GM12878 (cell line): ENCODE results near the gene MTHFD2. TPM values are rescaled to one million over a fixed set of nuclear protein-coding genes. Genes with fewer than 3 reads are reported as not detected.

Experiments used
- BCL11A ChIP-seq: IDR thresholded peaks from 2 replicates; pipeline ENCODE4 v1.6.1; 2011; ENCODE audit warnings: low read depth, low read length
- BRCA1 ChIP-seq: IDR thresholded peaks from 2 replicates; pipeline ENCODE4 v1.6.1; 2011; ENCODE audit warnings: low read depth, low read length, improper control_type of control experiment
- CHD4 ChIP-seq: fragments of 200-600 bp; sonication (generic); IDR thresholded peaks from 2 replicates; pipeline ENCODE4 v1.6.1; 2016; ENCODE audit warnings: mild to moderate bottlenecking
- CREB1 ChIP-seq: IDR thresholded peaks from 2 replicates; pipeline ENCODE4 v1.6.1; 2012; ENCODE audit warnings: low read depth, mild to moderate bottlenecking, inconsistent platforms
- EED ChIP-seq: sonication (generic); IDR thresholded peaks from 2 replicates; pipeline ENCODE4 v1.6.1; 2016; ENCODE audit warnings: antibody characterized with exemption, low read depth
- FOS ChIP-seq: IDR thresholded peaks from 3 replicates; pipeline ENCODE4 v1.6.1; 2011; ENCODE audit warnings: borderline replicate concordance; ENCODE audit not compliant: insufficient read length; ENCODE audit errors: extremely low read depth
- GABPA ChIP-seq: IDR thresholded peaks from 2 replicates; pipeline ENCODE4 v1.6.1; 2014; ENCODE audit warnings: antibody characterized with exemption, low read depth, mild to moderate bottlenecking, inconsistent platforms
- KLF5 ChIP-seq: fragments of 450-650 bp; IDR thresholded peaks from 2 replicates; pipeline ENCODE4 v1.6.1; 2014; ENCODE audit warnings: mild to moderate bottlenecking; ENCODE audit not compliant: partially characterized antibody
- MEF2A ChIP-seq: IDR thresholded peaks from 2 replicates; pipeline ENCODE4 v1.6.1; 2011; ENCODE audit warnings: low read depth, mild to moderate bottlenecking, low read length, moderate library complexity; ENCODE audit not compliant: insufficient read depth
- MEF2B ChIP-seq: fragments of 450-650 bp; IDR thresholded peaks from 2 replicates; pipeline ENCODE4 v1.6.1; 2018; ENCODE audit warnings: mild to moderate bottlenecking, moderate library complexity; ENCODE audit not compliant: partially characterized antibody, poor library complexity, severe bottlenecking
- MXI1 ChIP-seq: fragments of 150-350 bp; IDR thresholded peaks from 2 replicates; pipeline ENCODE4 v1.6.1; 2011; ENCODE audit warnings: low read depth, mild to moderate bottlenecking, inconsistent platforms, low read length, improper control_type of control experiment
- NFYB ChIP-seq: IDR thresholded peaks from 2 replicates; pipeline ENCODE4 v1.6.1; 2011; ENCODE audit warnings: low read depth, mild to moderate bottlenecking, low read length, improper control_type of control experiment, moderate library complexity; ENCODE audit not compliant: insufficient read depth
- RCOR1 ChIP-seq: conservative IDR thresholded peaks from 2 replicates; pipeline ENCODE4 v1.6.1; 2012; ENCODE audit warnings: low read depth, low read length, improper control_type of control experiment
- SMAD5 ChIP-seq: IDR thresholded peaks from 2 replicates; pipeline ENCODE4 v1.6.1; 2016; ENCODE audit warnings: antibody characterized with exemption, low read depth
- SPI1 ChIP-seq: IDR thresholded peaks from 2 replicates; pipeline ENCODE4 v1.6.1; 2011; ENCODE audit warnings: low read depth, mild to moderate bottlenecking, low read length, moderate library complexity, borderline replicate concordance; ENCODE audit not compliant: insufficient read depth
- TCF12 ChIP-seq: IDR thresholded peaks from 2 replicates; pipeline ENCODE4 v1.6.1; 2011; ENCODE audit warnings: low read depth, mild to moderate bottlenecking, low read length
- TCF3 ChIP-seq: IDR thresholded peaks from 2 replicates; pipeline ENCODE4 v1.6.1; 2012; ENCODE audit warnings: low read depth, mild to moderate bottlenecking, low read length, borderline replicate concordance; ENCODE audit not compliant: insufficient read depth
- TCF7 ChIP-seq: IDR thresholded peaks from 2 replicates; pipeline ENCODE4 v1.6.1; 2014; ENCODE audit warnings: antibody characterized with exemption, borderline replicate concordance
- WRNIP1 ChIP-seq: IDR thresholded peaks from 2 replicates; pipeline ENCODE4 v1.6.1; 2011; ENCODE audit warnings: low read depth, low read length, improper control_type of control experiment, borderline replicate concordance
- ZNF622 ChIP-seq: fragments of 450-650 bp; IDR thresholded peaks from 2 replicates; pipeline ENCODE4 v1.6.1; 2017; ENCODE audit warnings: mild to moderate bottlenecking, inconsistent platforms
- ZSCAN29 ChIP-seq: fragments of 450-650 bp; IDR thresholded peaks from 2 replicates; pipeline ENCODE4 v1.6.1; 2017; ENCODE audit warnings: mild to moderate bottlenecking, moderate library complexity
- polyA plus RNA-seq, 11 experiments: library from polyadenylated mRNA; depleted of rRNA in 4 of 11; unstranded in 6 of 11; stranded (reverse) in 5 of 11; fragments of >200 nt; fragmentation: Nextera tagmentation in 4 of 11; fragmentation: Illumina TruSeq in 1 of 11; extraction: Ambion mirVana in 4 of 11; extraction: Trizol in 1 of 11; gene quantifications; 1 replicate in 1 of 11; 2 replicates in 10 of 11; pipeline versions ENCODE4 v1.2.1 to v1.2.3, GENCODE V29; 2011 to 2016; ENCODE audit warnings: inconsistent platforms in 2 of 11, missing spikeins in 2 of 11, low read depth in 1 of 11
- total RNA-seq, 4 experiments: library from RNA; depleted of rRNA in 3 of 4; stranded (reverse); fragments of >200 nt in 3 of 4; fragmentation: Illumina TruSeq in 1 of 4; extraction: Trizol in 1 of 4; gene quantifications; 2 replicates each; pipeline versions ENCODE4 v1.2.1 to v1.2.3, GENCODE V29; 2013 to 2021
- TF ChIP-seq, protein P1 (sequence below): fragments of 450-650 bp; IDR thresholded peaks from 2 replicates; pipeline ENCODE4 v1.6.1; 2016; ENCODE audit warnings: mild to moderate bottlenecking
- TF ChIP-seq, protein P2 (sequence below): fragments of 450-650 bp; IDR thresholded peaks from 2 replicates; pipeline ENCODE4 v1.6.1; 2017; ENCODE audit warnings: mild to moderate bottlenecking, low read depth, inconsistent platforms; ENCODE audit not compliant: poor library complexity, severe bottlenecking
- TF ChIP-seq, protein P3 (sequence below): IDR thresholded peaks from 2 replicates; pipeline ENCODE4 v1.6.1; 2012; ENCODE audit warnings: mild to moderate bottlenecking, low read depth, low read length

The MTHFD2 gene
- total and polyA plus RNA-seq, 10 of the 15 experiments (the other 5 are each of a cell fraction or from before 2014, with no cell fraction given), result 128 to 292 (median 150) TPM

DNA sequence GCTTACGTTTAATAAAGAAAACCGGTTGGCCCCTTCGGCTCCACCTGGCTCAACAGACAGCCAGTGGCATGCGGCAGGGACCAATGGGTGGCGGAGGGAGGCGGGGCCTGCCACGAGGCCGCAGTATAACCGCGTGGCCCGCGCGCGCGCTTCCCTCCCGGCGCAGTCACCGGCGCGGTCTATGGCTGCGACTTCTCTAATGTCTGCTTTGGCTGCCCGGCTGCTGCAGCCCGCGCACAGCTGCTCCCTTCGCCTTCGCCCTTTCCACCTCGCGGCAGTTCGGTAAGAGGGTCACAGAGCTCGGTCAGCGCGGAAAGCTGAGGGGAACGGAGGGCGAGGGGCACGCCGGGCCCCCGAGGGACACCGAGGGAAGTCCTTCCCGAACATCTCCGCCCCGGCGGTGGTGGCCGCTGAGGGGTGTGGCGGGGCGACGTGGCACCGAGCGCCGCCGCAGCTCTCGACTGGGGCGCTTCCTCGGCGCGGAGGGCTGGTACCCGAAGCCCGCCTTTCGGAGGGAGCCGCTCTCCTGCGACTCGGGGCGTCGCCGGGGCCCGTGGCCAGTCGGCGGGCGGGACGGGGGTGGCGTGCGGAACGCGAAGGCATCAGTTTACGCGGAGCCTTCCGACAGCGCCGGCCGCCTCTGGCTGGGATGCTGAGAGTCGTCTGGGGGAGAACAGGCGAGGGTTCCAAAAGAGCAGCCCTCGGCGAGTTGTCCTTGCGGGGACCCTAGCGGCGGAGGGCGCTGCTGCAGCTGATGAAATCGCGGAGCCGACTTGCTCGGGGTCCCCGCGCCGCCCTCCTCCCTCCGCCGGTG is at the start of gene MTHFD2 (continued):
- TF ChIP-seq, protein P1, sequence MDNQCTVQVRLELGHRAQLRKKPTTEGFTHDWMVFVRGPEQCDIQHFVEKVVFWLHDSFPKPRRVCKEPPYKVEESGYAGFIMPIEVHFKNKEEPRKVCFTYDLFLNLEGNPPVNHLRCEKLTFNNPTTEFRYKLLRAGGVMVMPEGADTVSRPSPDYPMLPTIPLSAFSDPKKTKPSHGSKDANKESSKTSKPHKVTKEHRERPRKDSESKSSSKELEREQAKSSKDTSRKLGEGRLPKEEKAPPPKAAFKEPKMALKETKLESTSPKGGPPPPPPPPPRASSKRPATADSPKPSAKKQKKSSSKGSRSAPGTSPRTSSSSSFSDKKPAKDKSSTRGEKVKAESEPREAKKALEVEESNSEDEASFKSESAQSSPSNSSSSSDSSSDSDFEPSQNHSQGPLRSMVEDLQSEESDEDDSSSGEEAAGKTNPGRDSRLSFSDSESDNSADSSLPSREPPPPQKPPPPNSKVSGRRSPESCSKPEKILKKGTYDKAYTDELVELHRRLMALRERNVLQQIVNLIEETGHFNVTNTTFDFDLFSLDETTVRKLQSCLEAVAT, result no peak; the same call in 1 of the 2 replicates
- TF ChIP-seq, protein P2, sequence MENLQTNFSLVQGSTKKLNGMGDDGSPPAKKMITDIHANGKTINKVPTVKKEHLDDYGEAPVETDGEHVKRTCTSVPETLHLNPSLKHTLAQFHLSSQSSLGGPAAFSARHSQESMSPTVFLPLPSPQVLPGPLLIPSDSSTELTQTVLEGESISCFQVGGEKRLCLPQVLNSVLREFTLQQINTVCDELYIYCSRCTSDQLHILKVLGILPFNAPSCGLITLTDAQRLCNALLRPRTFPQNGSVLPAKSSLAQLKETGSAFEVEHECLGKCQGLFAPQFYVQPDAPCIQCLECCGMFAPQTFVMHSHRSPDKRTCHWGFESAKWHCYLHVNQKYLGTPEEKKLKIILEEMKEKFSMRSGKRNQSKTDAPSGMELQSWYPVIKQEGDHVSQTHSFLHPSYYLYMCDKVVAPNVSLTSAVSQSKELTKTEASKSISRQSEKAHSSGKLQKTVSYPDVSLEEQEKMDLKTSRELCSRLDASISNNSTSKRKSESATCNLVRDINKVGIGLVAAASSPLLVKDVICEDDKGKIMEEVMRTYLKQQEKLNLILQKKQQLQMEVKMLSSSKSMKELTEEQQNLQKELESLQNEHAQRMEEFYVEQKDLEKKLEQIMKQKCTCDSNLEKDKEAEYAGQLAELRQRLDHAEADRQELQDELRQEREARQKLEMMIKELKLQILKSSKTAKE, result no peak
- TF ChIP-seq, protein P3, sequence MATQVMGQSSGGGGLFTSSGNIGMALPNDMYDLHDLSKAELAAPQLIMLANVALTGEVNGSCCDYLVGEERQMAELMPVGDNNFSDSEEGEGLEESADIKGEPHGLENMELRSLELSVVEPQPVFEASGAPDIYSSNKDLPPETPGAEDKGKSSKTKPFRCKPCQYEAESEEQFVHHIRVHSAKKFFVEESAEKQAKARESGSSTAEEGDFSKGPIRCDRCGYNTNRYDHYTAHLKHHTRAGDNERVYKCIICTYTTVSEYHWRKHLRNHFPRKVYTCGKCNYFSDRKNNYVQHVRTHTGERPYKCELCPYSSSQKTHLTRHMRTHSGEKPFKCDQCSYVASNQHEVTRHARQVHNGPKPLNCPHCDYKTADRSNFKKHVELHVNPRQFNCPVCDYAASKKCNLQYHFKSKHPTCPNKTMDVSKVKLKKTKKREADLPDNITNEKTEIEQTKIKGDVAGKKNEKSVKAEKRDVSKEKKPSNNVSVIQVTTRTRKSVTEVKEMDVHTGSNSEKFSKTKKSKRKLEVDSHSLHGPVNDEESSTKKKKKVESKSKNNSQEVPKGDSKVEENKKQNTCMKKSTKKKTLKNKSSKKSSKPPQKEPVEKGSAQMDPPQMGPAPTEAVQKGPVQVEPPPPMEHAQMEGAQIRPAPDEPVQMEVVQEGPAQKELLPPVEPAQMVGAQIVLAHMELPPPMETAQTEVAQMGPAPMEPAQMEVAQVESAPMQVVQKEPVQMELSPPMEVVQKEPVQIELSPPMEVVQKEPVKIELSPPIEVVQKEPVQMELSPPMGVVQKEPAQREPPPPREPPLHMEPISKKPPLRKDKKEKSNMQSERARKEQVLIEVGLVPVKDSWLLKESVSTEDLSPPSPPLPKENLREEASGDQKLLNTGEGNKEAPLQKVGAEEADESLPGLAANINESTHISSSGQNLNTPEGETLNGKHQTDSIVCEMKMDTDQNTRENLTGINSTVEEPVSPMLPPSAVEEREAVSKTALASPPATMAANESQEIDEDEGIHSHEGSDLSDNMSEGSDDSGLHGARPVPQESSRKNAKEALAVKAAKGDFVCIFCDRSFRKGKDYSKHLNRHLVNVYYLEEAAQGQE, result no peak
- TF ChIP-seq GABPA (no peak), CREB1 (peak; percentile 44), SMAD5 (peak; percentile 97), TCF7 (no peak), RCOR1 (no peak; the same call in 1 of the 2 replicates), WRNIP1 (no peak), ZSCAN29 (no peak), TCF12 (peak; percentile 68; the same call in 1 of the 2 replicates), BCL11A (no peak), EED (no peak; the same call in 1 of the 2 replicates), FOS (peak; percentile 32), NFYB (peak; percentile 96), SPI1 (no peak), MXI1 (peak; percentile 96), BRCA1 (0 out of 2 replicates have a peak, but pooled peaks have one; percentile 30), TCF3 (peak; percentile 87), MEF2B (no peak), KLF5 (peak; percentile 81), ZNF622 (no peak), MEF2A (0 out of 2 replicates have a peak, but pooled peaks have one; percentile 7), CHD4 (no peak)
